Lower leg skin (tissue), 3 donors: Measurements from ENCODE around the gene IL17B.

Source experiments
- POLR2A ChIP-seq, 2 donors: fragments of 450-650 bp; IDR thresholded peaks; one replicate each; pipeline ENCODE4 v1.6.1; 2016 to 2017; ENCODE audit warnings: antibody characterized with exemption in 2 of 2, mild to moderate bottlenecking in 1 of 2, moderate library complexity in 1 of 2
- TF ChIP-seq, protein P1 (sequence below), 3 donors: fragments of 450-650 bp; IDR thresholded peaks; one replicate each; pipeline ENCODE4 v1.5.1; 2016; ENCODE audit warnings: antibody characterized with exemption in 3 of 3, mild to moderate bottlenecking in 3 of 3, moderate library complexity in 2 of 3

GRCh38 chr5:149380466-149381121 is 1.5 kb upstream of the IL17B start:
- TF ChIP-seq, protein P1, sequence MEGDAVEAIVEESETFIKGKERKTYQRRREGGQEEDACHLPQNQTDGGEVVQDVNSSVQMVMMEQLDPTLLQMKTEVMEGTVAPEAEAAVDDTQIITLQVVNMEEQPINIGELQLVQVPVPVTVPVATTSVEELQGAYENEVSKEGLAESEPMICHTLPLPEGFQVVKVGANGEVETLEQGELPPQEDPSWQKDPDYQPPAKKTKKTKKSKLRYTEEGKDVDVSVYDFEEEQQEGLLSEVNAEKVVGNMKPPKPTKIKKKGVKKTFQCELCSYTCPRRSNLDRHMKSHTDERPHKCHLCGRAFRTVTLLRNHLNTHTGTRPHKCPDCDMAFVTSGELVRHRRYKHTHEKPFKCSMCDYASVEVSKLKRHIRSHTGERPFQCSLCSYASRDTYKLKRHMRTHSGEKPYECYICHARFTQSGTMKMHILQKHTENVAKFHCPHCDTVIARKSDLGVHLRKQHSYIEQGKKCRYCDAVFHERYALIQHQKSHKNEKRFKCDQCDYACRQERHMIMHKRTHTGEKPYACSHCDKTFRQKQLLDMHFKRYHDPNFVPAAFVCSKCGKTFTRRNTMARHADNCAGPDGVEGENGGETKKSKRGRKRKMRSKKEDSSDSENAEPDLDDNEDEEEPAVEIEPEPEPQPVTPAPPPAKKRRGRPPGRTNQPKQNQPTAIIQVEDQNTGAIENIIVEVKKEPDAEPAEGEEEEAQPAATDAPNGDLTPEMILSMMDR (IDR thresholded peaks at IDR 0.05) = no peak
- no peak for TF ChIP-seq POLR2A (IDR thresholded peaks at IDR 0.05)
